ENCODE results near the gene KCNH3. TPM values are rescaled to one million over a fixed set of nuclear protein-coding genes. Genes with fewer than 3 reads are reported as not detected.

The KCNH3 gene
- total and polyA plus RNA-seq, 2 experiments from 2014 or later: 0.21 to 0.52 TPM

DNA sequence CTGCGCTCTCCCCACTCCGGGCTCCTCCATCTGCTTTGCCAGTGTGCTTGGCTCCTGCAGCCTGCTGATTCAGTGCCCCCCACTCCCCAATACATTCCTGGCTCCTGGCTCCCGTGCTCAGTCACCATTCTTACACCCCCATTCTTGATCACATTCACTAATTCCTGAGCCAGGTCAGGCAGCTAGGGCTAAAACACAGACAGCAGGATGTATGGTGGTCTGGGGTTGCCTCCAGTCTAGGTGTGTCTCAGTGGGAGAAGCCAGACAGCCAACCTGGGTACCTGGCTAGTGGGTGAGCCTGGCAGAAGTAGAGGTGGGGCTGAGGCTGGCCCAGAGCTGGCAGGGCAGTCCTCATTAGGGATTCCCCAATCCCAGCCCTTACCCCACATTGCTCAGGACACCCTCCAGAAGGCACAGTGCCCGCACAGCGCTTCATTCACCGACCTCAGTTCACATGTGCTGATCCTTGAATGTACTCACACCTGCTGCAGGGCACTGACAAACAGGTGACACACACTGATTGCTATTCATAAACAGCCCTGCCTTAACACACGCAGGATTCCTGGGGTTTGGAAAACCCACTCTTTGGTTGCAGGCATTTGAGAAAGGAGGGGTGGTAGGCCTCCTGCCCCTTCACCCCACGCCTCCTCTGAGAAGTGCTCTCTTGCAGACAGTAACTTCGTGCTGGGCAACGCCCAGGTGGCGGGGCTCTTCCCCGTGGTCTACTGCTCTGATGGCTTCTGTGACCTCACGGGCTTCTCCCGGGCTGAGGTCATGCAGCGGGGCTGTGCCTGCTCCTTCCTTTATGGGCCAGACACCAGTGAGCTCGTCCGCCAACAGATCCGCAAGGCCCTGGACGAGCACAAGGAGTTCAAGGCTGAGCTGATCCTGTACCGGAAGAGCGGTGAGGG lies 1.7 kb downstream of the KCNH3 start:
- Histone ChIP-seq H3K36me3 (ENCODE audit: insufficient read depth) (no peaks in the 10 kb centered on the region; the same call in 1 of the 2 replicates), H2AFZ (no peak overlapping the region), H3K4me3 (no peak overlapping the region), H3K27me3 (ENCODE audit: insufficient read depth) (peaks cover 100% of the 10 kb centered on the region), H4K20me1 (replicated peaks; ENCODE audit: insufficient read depth) (peaks cover 4% of the 10 kb centered on the region; the same call in 1 of the 2 replicates), H3K4me1 (ENCODE audit: insufficient read depth) (peaks cover 22% of the 10 kb centered on the region; the same call in 1 of the 2 replicates), H3K9me2 (ENCODE audit: insufficient read depth) (no peaks in the 10 kb centered on the region), H3K4me2 (no peak overlapping the region), H3K27ac (ENCODE audit: low read depth) (no peak overlapping the region), H3K79me2 (replicated peaks; ENCODE audit: insufficient read depth) (no peaks in the 10 kb centered on the region), H3F3A (replicated peaks; ENCODE audit: low read depth) (no peaks in the 10 kb centered on the region)
- Mint-ChIP-seq H3K27me3 (ENCODE audit: insufficient read depth, low read depth, poor library complexity) (peaks cover 93% of the 10 kb centered on the region), H3K9me3 (no peaks in the 10 kb centered on the region; the same call in 2 of the 3 replicates), H3K4me1 (peaks cover 40% of the 10 kb centered on the region), H3K36me3 (ENCODE audit: low read depth) (no peaks in the 10 kb centered on the region), H3K27ac (no peak overlapping the region), H3K4me3 (no peak overlapping the region)
- no peak for ATAC-seq
- TF ChIP-seq, protein P1, sequence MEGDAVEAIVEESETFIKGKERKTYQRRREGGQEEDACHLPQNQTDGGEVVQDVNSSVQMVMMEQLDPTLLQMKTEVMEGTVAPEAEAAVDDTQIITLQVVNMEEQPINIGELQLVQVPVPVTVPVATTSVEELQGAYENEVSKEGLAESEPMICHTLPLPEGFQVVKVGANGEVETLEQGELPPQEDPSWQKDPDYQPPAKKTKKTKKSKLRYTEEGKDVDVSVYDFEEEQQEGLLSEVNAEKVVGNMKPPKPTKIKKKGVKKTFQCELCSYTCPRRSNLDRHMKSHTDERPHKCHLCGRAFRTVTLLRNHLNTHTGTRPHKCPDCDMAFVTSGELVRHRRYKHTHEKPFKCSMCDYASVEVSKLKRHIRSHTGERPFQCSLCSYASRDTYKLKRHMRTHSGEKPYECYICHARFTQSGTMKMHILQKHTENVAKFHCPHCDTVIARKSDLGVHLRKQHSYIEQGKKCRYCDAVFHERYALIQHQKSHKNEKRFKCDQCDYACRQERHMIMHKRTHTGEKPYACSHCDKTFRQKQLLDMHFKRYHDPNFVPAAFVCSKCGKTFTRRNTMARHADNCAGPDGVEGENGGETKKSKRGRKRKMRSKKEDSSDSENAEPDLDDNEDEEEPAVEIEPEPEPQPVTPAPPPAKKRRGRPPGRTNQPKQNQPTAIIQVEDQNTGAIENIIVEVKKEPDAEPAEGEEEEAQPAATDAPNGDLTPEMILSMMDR (conservative IDR thresholded peaks at IDR 0.05; ENCODE audit: low read depth in 2 of 2): no peak
- TF ChIP-seq, protein P2, sequence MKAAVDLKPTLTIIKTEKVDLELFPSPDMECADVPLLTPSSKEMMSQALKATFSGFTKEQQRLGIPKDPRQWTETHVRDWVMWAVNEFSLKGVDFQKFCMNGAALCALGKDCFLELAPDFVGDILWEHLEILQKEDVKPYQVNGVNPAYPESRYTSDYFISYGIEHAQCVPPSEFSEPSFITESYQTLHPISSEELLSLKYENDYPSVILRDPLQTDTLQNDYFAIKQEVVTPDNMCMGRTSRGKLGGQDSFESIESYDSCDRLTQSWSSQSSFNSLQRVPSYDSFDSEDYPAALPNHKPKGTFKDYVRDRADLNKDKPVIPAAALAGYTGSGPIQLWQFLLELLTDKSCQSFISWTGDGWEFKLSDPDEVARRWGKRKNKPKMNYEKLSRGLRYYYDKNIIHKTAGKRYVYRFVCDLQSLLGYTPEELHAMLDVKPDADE (IDR thresholded peaks at IDR 0.05): no peak
- no peak for TF ChIP-seq EZH2phosphoT487 (IDR thresholded peaks at IDR 0.05; ENCODE audit: unreplicated experiment)
- no peak for TF ChIP-seq POLR2AphosphoS5 (IDR thresholded peaks at IDR 0.05; ENCODE audit: low read depth)
- TF ChIP-seq JUNB (IDR thresholded peaks at IDR 0.05; ENCODE audit: unreplicated experiment): no peak
- no peak for TF ChIP-seq ZNF331 (CRISPR knock-in tag; IDR thresholded peaks at IDR 0.05; ENCODE audit: low read depth)
- TF ChIP-seq EZH2 (IDR thresholded peaks at IDR 0.05; ENCODE audit: low read depth, unreplicated experiment): no peak
- no peak for TF ChIP-seq ZNF114 (CRISPR knock-in tag; IDR thresholded peaks at IDR 0.05)
- TF ChIP-seq STAT1 (IDR thresholded peaks at IDR 0.05; ENCODE audit: unreplicated experiment): no peak
- TF ChIP-seq, protein P3, sequence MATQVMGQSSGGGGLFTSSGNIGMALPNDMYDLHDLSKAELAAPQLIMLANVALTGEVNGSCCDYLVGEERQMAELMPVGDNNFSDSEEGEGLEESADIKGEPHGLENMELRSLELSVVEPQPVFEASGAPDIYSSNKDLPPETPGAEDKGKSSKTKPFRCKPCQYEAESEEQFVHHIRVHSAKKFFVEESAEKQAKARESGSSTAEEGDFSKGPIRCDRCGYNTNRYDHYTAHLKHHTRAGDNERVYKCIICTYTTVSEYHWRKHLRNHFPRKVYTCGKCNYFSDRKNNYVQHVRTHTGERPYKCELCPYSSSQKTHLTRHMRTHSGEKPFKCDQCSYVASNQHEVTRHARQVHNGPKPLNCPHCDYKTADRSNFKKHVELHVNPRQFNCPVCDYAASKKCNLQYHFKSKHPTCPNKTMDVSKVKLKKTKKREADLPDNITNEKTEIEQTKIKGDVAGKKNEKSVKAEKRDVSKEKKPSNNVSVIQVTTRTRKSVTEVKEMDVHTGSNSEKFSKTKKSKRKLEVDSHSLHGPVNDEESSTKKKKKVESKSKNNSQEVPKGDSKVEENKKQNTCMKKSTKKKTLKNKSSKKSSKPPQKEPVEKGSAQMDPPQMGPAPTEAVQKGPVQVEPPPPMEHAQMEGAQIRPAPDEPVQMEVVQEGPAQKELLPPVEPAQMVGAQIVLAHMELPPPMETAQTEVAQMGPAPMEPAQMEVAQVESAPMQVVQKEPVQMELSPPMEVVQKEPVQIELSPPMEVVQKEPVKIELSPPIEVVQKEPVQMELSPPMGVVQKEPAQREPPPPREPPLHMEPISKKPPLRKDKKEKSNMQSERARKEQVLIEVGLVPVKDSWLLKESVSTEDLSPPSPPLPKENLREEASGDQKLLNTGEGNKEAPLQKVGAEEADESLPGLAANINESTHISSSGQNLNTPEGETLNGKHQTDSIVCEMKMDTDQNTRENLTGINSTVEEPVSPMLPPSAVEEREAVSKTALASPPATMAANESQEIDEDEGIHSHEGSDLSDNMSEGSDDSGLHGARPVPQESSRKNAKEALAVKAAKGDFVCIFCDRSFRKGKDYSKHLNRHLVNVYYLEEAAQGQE (IDR thresholded peaks at IDR 0.05; ENCODE audit: unreplicated experiment): no peak
- TF ChIP-seq, protein P4, sequence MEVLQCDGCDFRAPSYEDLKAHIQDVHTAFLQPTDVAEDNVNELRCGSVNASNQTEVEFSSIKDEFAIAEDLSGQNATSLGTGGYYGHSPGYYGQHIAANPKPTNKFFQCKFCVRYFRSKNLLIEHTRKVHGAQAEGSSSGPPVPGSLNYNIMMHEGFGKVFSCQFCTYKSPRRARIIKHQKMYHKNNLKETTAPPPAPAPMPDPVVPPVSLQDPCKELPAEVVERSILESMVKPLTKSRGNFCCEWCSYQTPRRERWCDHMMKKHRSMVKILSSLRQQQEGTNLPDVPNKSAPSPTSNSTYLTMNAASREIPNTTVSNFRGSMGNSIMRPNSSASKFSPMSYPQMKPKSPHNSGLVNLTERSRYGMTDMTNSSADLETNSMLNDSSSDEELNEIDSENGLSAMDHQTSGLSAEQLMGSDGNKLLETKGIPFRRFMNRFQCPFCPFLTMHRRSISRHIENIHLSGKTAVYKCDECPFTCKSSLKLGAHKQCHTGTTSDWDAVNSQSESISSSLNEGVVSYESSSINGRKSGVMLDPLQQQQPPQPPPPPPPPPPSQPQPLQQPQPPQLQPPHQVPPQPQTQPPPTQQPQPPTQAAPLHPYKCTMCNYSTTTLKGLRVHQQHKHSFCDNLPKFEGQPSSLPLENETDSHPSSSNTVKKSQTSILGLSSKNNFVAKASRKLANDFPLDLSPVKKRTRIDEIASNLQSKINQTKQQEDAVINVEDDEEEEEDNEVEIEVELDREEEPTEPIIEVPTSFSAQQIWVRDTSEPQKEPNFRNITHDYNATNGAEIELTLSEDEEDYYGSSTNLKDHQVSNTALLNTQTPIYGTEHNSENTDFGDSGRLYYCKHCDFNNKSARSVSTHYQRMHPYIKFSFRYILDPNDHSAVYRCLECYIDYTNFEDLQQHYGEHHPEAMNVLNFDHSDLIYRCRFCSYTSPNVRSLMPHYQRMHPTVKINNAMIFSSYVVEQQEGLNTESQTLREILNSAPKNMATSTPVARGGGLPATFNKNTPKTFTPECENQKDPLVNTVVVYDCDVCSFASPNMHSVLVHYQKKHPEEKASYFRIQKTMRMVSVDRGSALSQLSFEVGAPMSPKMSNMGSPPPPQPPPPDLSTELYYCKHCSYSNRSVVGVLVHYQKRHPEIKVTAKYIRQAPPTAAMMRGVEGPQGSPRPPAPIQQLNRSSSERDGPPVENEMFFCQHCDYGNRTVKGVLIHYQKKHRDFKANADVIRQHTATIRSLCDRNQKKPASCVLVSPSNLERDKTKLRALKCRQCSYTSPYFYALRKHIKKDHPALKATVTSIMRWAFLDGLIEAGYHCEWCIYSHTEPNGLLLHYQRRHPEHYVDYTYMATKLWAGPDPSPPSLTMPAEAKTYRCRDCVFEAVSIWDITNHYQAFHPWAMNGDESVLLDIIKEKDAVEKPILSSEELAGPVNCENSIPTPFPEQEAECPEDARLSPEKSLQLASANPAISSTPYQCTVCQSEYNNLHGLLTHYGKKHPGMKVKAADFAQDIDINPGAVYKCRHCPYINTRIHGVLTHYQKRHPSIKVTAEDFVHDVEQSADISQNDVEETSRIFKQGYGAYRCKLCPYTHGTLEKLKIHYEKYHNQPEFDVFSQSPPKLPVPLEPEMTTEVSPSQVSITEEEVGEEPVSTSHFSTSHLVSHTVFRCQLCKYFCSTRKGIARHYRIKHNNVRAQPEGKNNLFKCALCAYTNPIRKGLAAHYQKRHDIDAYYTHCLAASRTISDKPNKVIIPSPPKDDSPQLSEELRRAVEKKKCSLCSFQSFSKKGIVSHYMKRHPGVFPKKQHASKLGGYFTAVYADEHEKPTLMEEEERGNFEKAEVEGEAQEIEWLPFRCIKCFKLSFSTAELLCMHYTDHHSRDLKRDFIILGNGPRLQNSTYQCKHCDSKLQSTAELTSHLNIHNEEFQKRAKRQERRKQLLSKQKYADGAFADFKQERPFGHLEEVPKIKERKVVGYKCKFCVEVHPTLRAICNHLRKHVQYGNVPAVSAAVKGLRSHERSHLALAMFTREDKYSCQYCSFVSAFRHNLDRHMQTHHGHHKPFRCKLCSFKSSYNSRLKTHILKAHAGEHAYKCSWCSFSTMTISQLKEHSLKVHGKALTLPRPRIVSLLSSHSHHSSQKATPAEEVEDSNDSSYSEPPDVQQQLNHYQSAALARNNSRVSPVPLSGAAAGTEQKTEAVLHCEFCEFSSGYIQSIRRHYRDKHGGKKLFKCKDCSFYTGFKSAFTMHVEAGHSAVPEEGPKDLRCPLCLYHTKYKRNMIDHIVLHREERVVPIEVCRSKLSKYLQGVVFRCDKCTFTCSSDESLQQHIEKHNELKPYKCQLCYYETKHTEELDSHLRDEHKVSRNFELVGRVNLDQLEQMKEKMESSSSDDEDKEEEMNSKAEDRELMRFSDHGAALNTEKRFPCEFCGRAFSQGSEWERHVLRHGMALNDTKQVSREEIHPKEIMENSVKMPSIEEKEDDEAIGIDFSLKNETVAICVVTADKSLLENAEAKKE (CRISPR knock-in tag; IDR thresholded peaks at IDR 0.05): no peak
- TF ChIP-seq CREB1 (CRISPR knock-in tag; IDR thresholded peaks at IDR 0.05; ENCODE audit: low read depth): no peak
- no peak for TF ChIP-seq NANOG (IDR thresholded peaks at IDR 0.05; ENCODE audit: borderline replicate concordance)
- DNase-seq (ENCODE audit: low spot score): no peak

Data from GM23338 (cell line).